Fibroblast of skin of back (primary cell): Measurements from ENCODE around the gene PDCD1LG2.
A peak's percentile ranks its signal among the peaks of the same experiment; 100 is the strongest.
"Not testable (repeated sequence)": the region's sequence is repeated elsewhere in the genome, so short reads cannot be mapped to it uniquely, and the experiment has no call there.

Experiments
- DNase-seq: peaks from one replicate; pipeline ENCODE4 v3.0.0-alpha.2; 2013

The PDCD1LG2 gene

DNA sequence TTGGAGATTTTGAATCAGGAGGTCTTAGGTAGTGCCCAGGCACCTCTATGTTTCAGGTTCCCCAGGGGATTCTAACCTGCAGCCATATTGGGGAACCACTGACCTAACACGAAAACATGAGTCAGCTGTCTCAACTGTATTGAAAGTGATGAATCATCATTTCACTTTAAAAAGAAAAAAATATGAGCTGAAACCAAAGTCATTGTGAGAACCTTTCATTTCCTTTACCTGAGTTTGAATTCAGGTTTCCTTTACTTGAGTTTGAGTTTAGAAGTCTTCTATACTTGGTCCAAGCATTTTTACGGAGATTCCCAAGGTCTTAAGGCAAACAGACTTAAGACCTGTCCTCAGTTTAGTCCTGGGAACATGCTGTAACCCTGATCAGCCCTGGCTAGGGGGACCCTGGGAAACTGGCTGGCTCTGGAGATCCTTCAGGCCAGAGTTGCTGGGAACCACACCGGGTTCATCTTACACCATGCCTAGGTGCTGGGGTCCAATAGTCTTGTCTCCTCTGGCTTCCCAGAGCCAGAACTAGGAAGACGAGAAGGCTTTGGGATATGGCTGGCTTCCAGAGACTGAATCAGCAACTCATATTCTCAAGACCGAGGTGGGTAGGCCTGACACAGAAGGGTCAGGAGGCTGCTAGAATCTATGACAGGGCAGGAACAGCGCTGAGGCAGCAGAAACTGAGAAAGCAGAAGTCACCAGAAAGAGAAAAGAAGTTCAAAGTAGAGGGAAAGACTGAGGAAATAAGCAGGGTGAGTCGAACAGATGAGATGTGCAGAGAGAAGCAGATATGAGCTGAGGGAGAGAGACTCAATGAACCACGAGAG is 16.4 kb upstream of the PDCD1LG2 start:
- peak; percentile 80 for DNase-seq

- not testable (repeated sequence) for DNase-seq
Measured at GRCh38 chr9:5494765-5495164, 15.6 kb upstream of the PDCD1LG2 start.

GRCh38 chr9:5499157-5499556 is 11.2 kb upstream of the PDCD1LG2 start:
- no peak for DNase-seq

DNA sequence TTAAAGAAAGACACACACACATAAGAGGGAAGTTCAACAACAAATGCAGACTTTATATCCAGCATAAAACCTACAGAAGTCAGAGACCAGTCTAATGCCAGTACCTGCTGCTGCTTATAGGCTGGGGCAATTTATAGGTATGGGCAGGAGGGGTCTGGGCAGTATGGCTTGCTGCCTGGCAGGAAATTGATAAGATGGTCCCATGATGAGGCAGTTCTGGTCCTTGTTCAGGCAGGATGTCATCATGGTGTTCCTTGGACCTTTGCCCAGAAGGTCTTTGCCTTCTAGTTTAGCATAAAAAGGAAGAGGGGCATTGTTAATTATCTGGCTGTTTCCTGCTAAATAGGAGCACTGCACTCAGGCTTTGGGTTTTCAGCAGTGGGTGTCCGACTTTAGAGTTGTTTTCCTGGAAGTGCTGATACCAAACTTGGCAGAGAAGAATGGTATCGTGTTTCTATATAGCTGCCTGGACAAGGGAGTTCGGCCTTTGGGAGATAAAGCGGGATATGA is 10.4 kb upstream of the PDCD1LG2 start:
- peak; percentile 78 for DNase-seq

DNA sequence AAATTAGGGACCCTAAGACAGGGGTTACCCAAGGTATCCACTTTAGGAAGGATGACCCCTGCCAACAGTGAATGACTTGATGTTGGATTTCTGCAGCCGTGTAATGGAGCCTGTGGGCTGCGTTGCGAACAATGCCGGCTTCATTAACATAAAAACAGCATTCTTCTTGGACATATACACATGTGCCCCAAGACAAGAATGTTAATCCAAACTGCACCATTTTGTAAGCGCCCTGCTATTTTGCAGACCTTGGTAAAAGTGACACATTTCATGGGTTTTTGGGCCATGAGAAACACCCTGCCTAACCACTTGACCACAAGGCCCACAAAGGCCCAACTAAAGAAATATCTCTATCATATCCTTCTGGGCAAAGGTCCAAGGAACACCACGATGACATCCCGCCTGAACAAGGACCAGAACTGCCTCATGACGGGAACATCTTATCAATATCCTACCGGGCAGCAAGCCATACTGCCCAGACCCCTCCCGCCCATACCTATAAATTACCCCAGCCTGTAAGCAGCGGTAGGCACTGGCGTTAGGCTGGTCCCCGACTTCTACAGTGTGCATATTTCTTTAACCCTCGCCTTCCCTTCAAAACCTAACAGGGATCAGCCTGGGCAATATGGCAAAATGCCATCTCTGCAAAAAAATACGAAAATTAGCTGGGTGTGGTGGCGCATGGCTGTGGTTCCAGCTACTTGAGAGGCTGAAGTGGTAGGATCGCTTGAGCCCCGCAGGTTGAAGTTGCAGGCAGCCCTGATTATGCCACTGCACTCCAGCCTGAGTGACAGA is 9.7 kb upstream of the PDCD1LG2 start:
- peak; percentile 71 for DNase-seq

GRCh38 chr9:5502553-5502952 is 7.8 kb upstream of the PDCD1LG2 start:
- no peak for DNase-seq

GRCh38 chr9:5509573-5509972 is 758 bp upstream of the PDCD1LG2 start:
- DNase-seq = peak; percentile 99

- DNase-seq = no peak
Measured at GRCh38 chr9:5510989-5511388, 658 bp downstream of the PDCD1LG2 start.

DNA sequence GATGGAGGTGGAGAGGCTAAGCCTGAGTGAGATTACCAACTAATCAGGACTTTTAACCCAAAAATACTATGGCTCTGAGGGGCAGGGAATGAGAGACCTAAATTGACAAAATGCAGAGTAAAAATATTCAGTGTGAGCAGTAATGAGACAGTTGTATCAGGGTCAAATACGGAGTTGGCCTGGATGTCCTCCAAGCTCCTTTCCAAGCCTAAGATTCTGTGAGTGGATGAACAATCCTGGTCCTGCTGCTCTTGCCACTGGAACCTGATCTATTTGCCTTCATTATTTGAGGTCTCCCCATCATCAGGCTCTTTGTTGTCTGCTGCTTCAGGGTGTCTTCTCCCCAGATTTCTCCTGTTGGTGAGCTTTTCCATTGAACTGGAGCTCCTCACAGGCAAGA is 1.1 kb downstream of the PDCD1LG2 start:
- DNase-seq = no peak

DNA sequence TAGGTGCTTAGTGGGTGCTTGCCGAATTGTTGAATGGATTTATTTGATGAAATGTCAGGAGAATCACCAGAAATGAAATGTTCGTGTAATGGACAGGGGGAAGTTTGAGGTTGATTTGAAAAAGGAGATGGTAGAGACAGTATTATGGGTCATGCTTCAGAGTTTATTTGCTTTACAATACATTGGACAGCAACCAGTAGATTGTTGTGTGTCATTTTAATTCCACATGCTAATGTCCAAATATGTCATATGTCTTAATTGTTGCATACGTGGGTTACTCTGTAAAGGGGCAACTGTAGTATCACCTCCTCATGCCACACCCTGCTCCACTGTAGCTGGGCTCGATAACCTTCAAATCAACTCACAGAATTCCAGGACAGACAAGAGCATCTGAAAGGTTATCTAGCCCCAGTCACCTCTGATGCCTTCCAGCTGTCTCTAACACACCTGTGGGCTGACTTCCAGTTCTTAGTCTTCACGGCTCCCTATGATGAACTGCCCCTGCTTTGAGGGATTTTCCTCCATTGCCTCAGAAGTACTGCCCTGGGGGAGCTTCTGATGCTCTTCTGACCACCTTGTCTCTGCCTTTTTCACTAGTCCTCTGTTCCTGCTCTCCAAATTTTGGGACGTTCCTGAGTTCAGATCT is 1.7 kb downstream of the PDCD1LG2 start:
- no peak for DNase-seq

DNA sequence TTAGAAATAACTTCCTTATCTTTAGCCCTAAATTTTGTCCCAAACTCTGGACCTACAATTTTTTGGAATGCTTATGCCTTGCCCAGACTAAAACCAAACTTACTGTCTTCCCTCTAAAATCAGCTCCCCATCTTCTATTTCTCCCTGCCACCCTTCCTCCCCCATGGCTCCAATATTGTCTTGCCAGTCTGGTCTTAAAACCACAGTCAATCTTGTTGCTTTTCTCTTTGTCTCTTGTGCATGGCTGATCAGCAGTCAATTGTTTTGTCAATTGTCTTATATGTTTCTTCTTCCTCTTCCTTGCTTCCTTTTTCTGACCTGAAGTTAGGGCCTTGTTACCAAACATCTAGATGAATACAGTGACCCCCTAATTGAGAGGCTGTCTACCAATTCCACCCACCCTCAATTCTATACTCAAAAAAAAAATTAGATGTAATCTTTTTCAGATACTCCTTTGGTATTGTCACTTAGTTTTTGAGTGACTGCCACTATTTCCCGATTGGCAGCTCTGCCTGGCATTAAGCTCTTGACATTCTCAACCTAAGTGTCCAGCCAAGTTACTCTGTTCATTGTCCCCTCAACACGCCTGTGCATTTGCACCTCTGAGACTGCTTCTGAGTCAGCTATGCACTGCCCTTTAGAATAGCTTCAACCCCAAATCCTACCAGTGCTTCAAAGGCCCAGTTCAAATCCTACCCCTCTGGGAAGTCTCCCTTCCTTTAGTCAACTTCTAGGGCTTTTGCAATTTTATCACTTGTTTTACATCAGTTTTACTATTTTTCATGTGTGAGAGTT is 2.5 kb downstream of the PDCD1LG2 start:
- no peak for DNase-seq

GRCh38 chr9:5513966-5514616 is 3.8 kb downstream of the PDCD1LG2 start:
- DNase-seq = no peak

GRCh38 chr9:5514617-5515260 is 4.4 kb downstream of the PDCD1LG2 start:
- no peak for DNase-seq

GRCh38 chr9:5515261-5515650 is 4.9 kb downstream of the PDCD1LG2 start:
- DNase-seq = no peak

DNA sequence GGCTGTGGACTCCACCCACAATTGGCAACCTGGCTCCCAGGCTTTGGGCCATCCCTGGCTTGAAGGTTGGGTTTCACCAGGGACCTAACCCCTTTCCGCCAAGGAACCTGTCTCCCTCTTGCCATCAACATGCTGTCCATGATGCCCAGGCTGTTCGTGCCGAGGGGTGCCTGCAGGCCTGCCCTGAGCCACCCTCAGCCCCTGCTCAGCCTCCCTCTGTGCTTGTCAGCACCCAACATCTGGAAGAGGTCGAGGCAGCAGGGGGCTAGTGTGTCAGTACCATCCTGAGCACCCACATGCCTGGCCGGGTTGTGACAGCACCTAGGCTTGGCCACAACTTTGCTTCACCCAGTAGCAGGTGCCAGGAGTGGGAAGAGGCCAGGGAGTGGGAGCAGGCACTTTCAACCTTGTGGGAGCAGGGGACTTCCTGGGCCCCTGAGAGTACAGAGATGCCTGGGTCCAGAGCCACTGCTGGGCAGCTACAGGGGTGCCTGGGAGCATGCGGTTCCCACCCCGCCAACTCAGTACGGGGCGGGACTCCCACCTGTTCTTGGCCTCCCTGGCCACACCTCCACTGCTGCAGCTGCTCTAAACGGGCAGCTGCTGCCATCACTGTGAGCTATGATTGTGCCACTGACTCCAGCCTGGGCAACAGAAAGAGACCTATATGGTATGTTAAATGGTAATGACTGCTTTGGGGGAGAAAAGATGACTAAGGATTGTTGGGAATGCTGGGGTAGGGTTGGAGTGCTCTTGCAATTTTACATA is 6.3 kb downstream of the PDCD1LG2 start:
- DNase-seq = no peak

DNA sequence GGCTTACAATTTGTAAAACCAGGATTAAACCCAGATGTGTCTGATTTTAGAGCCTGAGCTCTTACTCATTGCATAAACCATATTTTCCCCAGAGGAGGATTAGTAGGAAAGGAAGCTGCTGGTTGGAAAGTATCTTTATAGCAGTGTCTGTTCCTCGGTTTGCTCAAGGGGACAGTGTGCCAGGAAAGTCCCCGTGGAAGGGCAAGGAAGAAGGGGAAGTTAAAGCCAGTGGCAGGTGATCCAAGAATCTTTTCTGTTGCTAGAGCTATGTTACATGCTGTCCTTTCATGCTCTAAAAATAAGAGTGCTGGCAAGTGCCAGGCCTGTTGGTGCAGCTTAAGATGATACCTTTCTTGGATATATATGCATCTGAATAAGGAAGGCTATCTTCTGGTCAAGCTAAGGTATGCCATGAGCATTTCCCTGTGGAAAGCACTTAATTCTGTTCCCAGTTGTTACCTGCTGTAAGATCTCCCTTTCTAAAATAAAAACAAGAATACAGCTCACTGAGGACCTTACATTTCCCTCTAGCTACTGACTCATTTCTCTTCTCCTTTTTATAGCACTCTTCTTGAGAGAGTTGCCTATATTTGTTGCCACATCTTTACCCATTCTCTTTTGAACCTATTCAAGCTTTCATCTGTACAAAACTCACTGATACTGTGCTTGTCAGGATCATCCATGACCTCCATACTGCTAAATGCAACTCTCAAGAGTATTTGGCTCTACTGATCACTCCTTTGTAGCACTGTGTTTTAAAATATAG is 8.0 kb downstream of the PDCD1LG2 start:
- DNase-seq = peak; percentile 70

DNA sequence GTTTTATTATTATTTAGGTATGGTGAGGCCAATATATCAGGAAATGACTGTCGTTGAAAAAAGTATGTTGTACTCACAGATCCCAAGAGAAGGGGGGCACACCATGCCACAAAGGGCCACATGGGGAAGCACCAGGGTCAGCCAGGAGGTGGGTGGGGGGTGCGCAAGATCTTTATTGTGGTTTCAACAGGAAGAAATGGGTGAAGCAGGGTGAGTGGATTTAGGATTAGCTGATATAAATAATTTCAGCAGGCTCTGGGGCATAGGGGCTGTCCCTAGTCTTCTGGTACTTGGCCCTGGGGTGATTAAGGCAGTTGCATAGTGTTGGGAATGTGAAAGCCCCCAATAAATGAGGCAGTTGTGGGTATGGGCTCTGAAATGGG is 8.6 kb downstream of the PDCD1LG2 start:
- no peak for DNase-seq

DNA sequence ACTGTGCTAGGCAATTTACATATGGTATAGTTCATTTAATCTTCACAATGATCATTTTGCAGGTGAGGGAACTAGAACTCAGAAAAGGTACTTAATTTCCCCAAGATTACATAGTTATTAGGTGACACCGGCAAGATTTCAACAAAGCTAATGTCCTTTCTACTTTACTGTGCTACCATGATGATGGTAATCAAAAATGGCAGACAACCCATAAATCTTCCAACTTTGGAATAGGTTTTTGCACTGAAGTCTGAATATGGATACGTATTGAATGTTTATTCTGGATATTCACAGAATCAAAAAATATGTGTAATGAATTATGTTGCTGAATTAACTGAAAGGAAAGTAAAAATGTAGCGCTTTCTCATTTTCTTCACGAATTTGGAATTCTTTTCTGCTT is 13.8 kb downstream of the PDCD1LG2 start:
- DNase-seq = no peak

- DNase-seq = no peak
Measured at GRCh38 chr9:5529683-5530221, 19.4 kb downstream of the PDCD1LG2 start.
